Limb (tissue), 2 donors: ENCODE data around the gene OMP.

Source experiments
- DNase-seq, 2 donors: peaks; one replicate each; pipeline ENCODE4 v3.0.0-alpha.2; 2016; ENCODE audit errors: extremely low spot score in 2 of 2

The OMP gene

GRCh38 chr11:77139201-77139600, 36.6 kb downstream of the OMP start:
- DNase-seq, result no peak

- DNase-seq, result no peak
These were observed 37.7 kb downstream of the OMP start for GRCh38 chr11:77140231-77140851.

- DNase-seq, result no peak
These were observed 38.4 kb downstream of the OMP start for GRCh38 chr11:77141034-77141433.

GRCh38 chr11:77141475-77141874, 38.8 kb downstream of the OMP start:
- no peak for DNase-seq

GRCh38 chr11:77142091-77142975, 39.7 kb downstream of the OMP start:
- DNase-seq, result no peak

GRCh38 chr11:77143405-77144020, 40.9 kb downstream of the OMP start:
- no peak for DNase-seq

- DNase-seq, result no peak
These were observed 41.7 kb downstream of the OMP start for GRCh38 chr11:77144196-77144856.

GRCh38 chr11:77144857-77145428, 42.3 kb downstream of the OMP start:
- DNase-seq, result no peak

GRCh38 chr11:77146261-77147035, 43.8 kb downstream of the OMP start:
- DNase-seq, result no peak

GRCh38 chr11:77147036-77147315, 44.3 kb downstream of the OMP start:
- no peak for DNase-seq

GRCh38 chr11:77147668-77148321, 45.2 kb downstream of the OMP start:
- peak in 1 of 2 donors; percentile 60 for DNase-seq

- DNase-seq, result no peak
These were observed 46.5 kb downstream of the OMP start for GRCh38 chr11:77148963-77149715.

- DNase-seq, result no peak
These were observed 47.2 kb downstream of the OMP start for GRCh38 chr11:77149716-77150392.

- DNase-seq, result no peak
These were observed 48.2 kb downstream of the OMP start for GRCh38 chr11:77150836-77151235.

GRCh38 chr11:77151804-77152509, 49.3 kb downstream of the OMP start:
- no peak for DNase-seq

GRCh38 chr11:77152846-77153245, 50.2 kb downstream of the OMP start:
- DNase-seq, result no peak
